Neutrophil (primary cell): ENCODE data around the gene AFTPH.

Source experiments
- H3K27ac ChIP-seq: fragments of 200-600 bp; sonication (generic); 2 replicates; pipeline ENCODE4 v1.5.1; 2016; ENCODE audit warnings: mild to moderate bottlenecking, moderate library complexity
- H3K27me3 ChIP-seq: fragments of 200-600 bp; sonication (generic); 2 replicates; pipeline ENCODE4 v1.6.0; 2016; ENCODE audit warnings: mild to moderate bottlenecking
- H3K36me3 ChIP-seq: fragments of 200-600 bp; sonication (generic); 2 replicates; pipeline ENCODE4 v1.5.1; 2017
- H3K4me1 ChIP-seq, 2 experiments: fragments of 200-600 bp in 1 of 2; sonication (generic) in 1 of 2; 1 replicate in 1 of 2; 2 replicates in 1 of 2; pipeline versions ENCODE4 v1.5.1 to v1.6.1; 2013 to 2016; ENCODE audit warnings: low read depth in 1 of 2, low read length in 1 of 2, mild to moderate bottlenecking in 1 of 2, moderate library complexity in 1 of 2; ENCODE audit not compliant: control insufficient read depth in 1 of 2, insufficient read depth in 1 of 2
- H3K4me3 ChIP-seq, 2 experiments: fragments of 200-600 bp in 1 of 2; sonication (generic) in 1 of 2; 1 replicate in 1 of 2; 2 replicates in 1 of 2; pipeline ENCODE4 v1.5.1; 2013 to 2016; ENCODE audit warnings: low read depth in 1 of 2, low read length in 1 of 2, mild to moderate bottlenecking in 1 of 2, moderate library complexity in 1 of 2
- H3K9me3 ChIP-seq: fragments of 200-600 bp; sonication (generic); 2 replicates; pipeline ENCODE4 v1.5.1; 2016
- TF ChIP-seq, protein P1 (sequence below): fragments of 200-600 bp; sonication (generic); IDR thresholded peaks from 2 replicates; pipeline ENCODE4 v1.5.1; 2016; ENCODE audit warnings: antibody characterized with exemption

The AFTPH gene

GRCh38 chr2:64637931-64638330 lies 113.8 kb downstream of the AFTPH start:
- no peaks in the 10 kb centered on the region for H3K9me3 ChIP-seq
- peaks cover 91 to 97% of the 10 kb centered on the region in 2 experiments for H3K4me1 ChIP-seq
- TF ChIP-seq, protein P1, sequence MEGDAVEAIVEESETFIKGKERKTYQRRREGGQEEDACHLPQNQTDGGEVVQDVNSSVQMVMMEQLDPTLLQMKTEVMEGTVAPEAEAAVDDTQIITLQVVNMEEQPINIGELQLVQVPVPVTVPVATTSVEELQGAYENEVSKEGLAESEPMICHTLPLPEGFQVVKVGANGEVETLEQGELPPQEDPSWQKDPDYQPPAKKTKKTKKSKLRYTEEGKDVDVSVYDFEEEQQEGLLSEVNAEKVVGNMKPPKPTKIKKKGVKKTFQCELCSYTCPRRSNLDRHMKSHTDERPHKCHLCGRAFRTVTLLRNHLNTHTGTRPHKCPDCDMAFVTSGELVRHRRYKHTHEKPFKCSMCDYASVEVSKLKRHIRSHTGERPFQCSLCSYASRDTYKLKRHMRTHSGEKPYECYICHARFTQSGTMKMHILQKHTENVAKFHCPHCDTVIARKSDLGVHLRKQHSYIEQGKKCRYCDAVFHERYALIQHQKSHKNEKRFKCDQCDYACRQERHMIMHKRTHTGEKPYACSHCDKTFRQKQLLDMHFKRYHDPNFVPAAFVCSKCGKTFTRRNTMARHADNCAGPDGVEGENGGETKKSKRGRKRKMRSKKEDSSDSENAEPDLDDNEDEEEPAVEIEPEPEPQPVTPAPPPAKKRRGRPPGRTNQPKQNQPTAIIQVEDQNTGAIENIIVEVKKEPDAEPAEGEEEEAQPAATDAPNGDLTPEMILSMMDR = no peak
- no peaks in the 10 kb centered on the region for H3K27me3 ChIP-seq
- H3K27ac ChIP-seq = peak overlapping the region; percentile 90
- peak overlapping the region; percentile 24 to 29 for H3K4me3 ChIP-seq
- H3K36me3 ChIP-seq = peaks cover 21% of the 10 kb centered on the region

DNA sequence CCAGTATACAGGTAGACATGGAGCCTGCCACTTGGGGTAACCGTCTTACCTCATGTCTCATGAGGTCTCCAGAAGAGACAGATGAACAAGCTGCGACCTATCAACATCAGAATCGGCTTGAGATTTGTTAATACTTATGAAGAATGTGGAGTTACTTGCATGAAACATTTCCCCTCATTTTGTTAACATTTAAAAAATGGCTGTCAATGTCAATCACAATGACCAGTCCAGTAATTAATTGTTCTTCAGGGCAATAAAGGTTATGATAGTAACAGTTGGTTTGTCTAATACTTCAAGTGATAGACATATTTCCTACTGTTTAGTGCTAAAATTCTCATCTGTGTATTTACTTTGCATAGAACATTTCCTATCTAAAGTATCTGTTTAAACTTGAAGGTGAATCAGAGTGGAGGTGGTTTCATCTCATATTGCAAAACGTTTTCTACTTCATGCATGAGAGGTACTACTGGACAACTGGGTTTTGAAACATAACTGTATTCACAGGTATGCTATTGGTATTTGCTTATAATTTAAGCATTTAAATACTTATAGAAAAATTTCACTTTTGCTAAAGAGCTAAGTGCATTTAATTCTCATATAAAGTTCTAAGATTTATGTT lies 114.5 kb downstream of the AFTPH start:
- TF ChIP-seq, protein P1 = no peak
- Histone ChIP-seq H3K4me1 (peaks cover 91 to 97% of the 10 kb centered on the region in 2 experiments), H3K27ac (peak overlapping the region; percentile 90)

DNA sequence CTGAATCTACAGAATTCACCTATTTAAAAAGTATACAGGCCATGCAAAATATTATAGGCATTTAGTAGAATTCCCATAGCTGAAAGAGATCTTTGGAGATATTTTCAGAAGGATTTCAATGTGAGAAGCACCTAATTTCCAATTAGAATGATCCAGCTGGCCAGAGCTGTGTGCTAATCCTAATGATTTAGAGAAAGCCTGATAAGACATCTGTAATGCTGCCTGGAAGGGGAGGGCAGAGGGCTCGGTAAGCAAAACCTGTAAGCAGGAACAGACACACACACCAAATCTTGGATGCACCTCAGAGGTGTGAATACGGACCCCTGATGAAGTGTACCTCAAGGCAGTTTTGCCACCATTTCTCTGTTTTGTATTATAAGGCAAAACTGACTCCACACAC lies 115.6 kb downstream of the AFTPH start:
- peaks cover 92 to 95% of the 10 kb centered on the region in 2 experiments for H3K4me1 ChIP-seq
- H3K36me3 ChIP-seq = peaks cover 16% of the 10 kb centered on the region
- H3K9me3 ChIP-seq = no peaks in the 10 kb centered on the region
- peak overlapping the region; percentile 90 for H3K27ac ChIP-seq
- TF ChIP-seq, protein P1 = no peak
- no peak overlapping the region for H3K4me3 ChIP-seq
- H3K27me3 ChIP-seq = no peaks in the 10 kb centered on the region

More for the DNA sequence above, 114.5 kb downstream of the AFTPH start:
- Histone ChIP-seq H3K4me3 (no peak overlapping the region), H3K27me3 (no peaks in the 10 kb centered on the region), H3K9me3 (no peaks in the 10 kb centered on the region), H3K36me3 (peaks cover 17% of the 10 kb centered on the region)

GRCh38 chr2:64640153-64641044 lies 116.3 kb downstream of the AFTPH start:
- Histone ChIP-seq H3K36me3 (peaks cover 10% of the 10 kb centered on the region), H3K9me3 (no peaks in the 10 kb centered on the region), H3K4me1 (peaks cover 89 to 92% of the 10 kb centered on the region in 2 experiments), H3K27ac (peak overlapping the region; percentile 90), H3K27me3 (no peaks in the 10 kb centered on the region), H3K4me3 (no peak overlapping the region)
- TF ChIP-seq, protein P1 = no peak

- TF ChIP-seq, protein P1 = no peak
- Histone ChIP-seq H3K4me1 (peaks cover 89 to 92% of the 10 kb centered on the region in 2 experiments), H3K9me3 (no peaks in the 10 kb centered on the region), H3K4me3 (no peak overlapping the region), H3K36me3 (no peaks in the 10 kb centered on the region), H3K27me3 (no peaks in the 10 kb centered on the region), H3K27ac (peak overlapping the region; percentile 90)
Measured at GRCh38 chr2:64641599-64641998, 117.5 kb downstream of the AFTPH start.
